Measurements from ENCODE around the gene LEMD2. TPM values are rescaled to one million over a fixed set of nuclear protein-coding genes. Genes with fewer than 3 reads are reported as not detected.

Gene LEMD2
- total RNA-seq, 5 donors from 2014 or later (not counting 1 experiment from before 2014, with no cell fraction given): 115 to 125 (median 118) TPM

- CTCF ChIA-PET: no interaction called here
These were observed 26.9 kb downstream of the LEMD2 start for GRCh38 chr6:33761922-33762629.

DNA sequence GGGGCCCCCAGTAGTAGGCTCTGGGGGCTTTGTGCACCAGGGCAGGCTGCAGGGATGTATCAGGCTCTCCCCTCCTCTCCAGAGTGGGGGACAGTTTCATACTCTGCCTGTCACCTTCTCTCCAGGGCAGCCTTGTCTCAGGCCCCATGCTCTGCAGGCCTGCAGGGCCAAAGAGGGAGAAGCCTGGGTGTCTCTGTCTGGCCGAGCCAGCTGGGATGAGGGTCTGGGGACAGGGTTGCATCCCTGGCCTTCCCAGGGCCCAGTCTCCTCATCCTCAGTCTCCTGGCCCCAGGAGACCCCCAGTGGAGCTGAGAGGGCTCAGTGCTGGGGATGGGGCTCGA, 27.4 kb downstream of the LEMD2 start:
- H3K9me3 Mint-ChIP-seq: no peaks in the 10 kb centered on the region
- H3K27ac Mint-ChIP-seq: no peak overlapping the region
- POLR2A ChIA-PET: no interaction called here
- Histone ChIP-seq H3K27ac (ENCODE audit: low read length) (no peak overlapping the region), H3K9me3 (no peaks in the 10 kb centered on the region), H3K27me3 (replicated peaks in 1 of 2; ENCODE audit: control insufficient read depth in 2 of 2, extremely low read depth in 1 of 2, insufficient read depth in 2 of 2, low read length in 1 of 2) (peaks cover 0 to 42% of the 10 kb centered on the region in 2 experiments), H3K36me3 (ENCODE audit: control insufficient read depth in 2 of 2, extremely low read depth in 1 of 2, insufficient read depth in 1 of 2, low read length in 1 of 2) (no peaks in the 10 kb centered on the region), H3K4me1 (ENCODE audit: control insufficient read depth in 1 of 2, extremely low read depth in 1 of 2, insufficient read depth in 2 of 2, low read length in 2 of 2) (peaks cover 0 to 4% of the 10 kb centered on the region in 2 experiments), H3K4me3 (ENCODE audit: control insufficient read depth in 1 of 2, extremely low read depth in 1 of 2, low read length in 1 of 2) (no peak overlapping the region)
- WGBS (ENCODE audit: insufficient coverage): 80% methylated on average over 1 of the region's 2 CpGs
- DNase-seq (no peak), ATAC-seq (replicated peaks in 1 of 4) (no peak)
- peaks cover 0 to 6% (median 6%) of the 10 kb centered on the region in 3 donors for H3K4me1 Mint-ChIP-seq
- H3K27me3 Mint-ChIP-seq: peaks cover 5 to 9% of the 10 kb centered on the region in 2 donors
- no peak overlapping the region for H3K4me3 Mint-ChIP-seq
- no peaks in the 10 kb centered on the region for H3K36me3 Mint-ChIP-seq
- CTCF ChIA-PET: no interaction called here

More at GRCh38 chr6:33761922-33762629, 26.9 kb downstream of the LEMD2 start:
- Histone ChIP-seq H3K36me3 (ENCODE audit: control insufficient read depth in 2 of 2, extremely low read depth in 1 of 2, insufficient read depth in 1 of 2, low read length in 1 of 2) (no peaks in the 10 kb centered on the region), H3K4me1 (ENCODE audit: control insufficient read depth in 1 of 2, extremely low read depth in 1 of 2, insufficient read depth in 2 of 2, low read length in 2 of 2) (peaks cover 0 to 4% of the 10 kb centered on the region in 2 experiments), H3K4me3 (ENCODE audit: control insufficient read depth in 1 of 2, extremely low read depth in 1 of 2, low read length in 1 of 2) (no peak overlapping the region), H3K27ac (ENCODE audit: low read length) (no peak overlapping the region), H3K9me3 (no peaks in the 10 kb centered on the region), H3K27me3 (replicated peaks in 1 of 2; ENCODE audit: control insufficient read depth in 2 of 2, extremely low read depth in 1 of 2, insufficient read depth in 2 of 2, low read length in 1 of 2) (peaks cover 0 to 42% of the 10 kb centered on the region in 2 experiments)
- Mint-ChIP-seq H3K4me3 (no peak overlapping the region), H3K36me3 (no peaks in the 10 kb centered on the region), H3K9me3 (no peaks in the 10 kb centered on the region), H3K4me1 (peaks cover 0 to 6% (median 6%) of the 10 kb centered on the region in 3 donors), H3K27me3 (peaks cover 5 to 9% of the 10 kb centered on the region in 2 donors), H3K27ac (no peak overlapping the region)
- DNase-seq (peak in 13 of 35 experiments; percentile 3 to 50 (median 26)), ATAC-seq (replicated peaks in 1 of 4) (peak; percentile 50 to 70 (median 62))
- POLR2A ChIA-PET: no interaction called here
- WGBS (ENCODE audit: insufficient coverage): 63% methylated on average over 7 of the region's 7 CpGs

- Mint-ChIP-seq H3K4me1 (peaks cover 0 to 6% (median 6%) of the 10 kb centered on the region in 3 donors), H3K4me3 (no peak overlapping the region), H3K27me3 (peaks cover 0 to 7% of the 10 kb centered on the region in 2 donors), H3K36me3 (no peaks in the 10 kb centered on the region), H3K27ac (no peak overlapping the region), H3K9me3 (no peaks in the 10 kb centered on the region)
- ATAC-seq (replicated peaks in 1 of 4) (no peak), DNase-seq (no peak)
- H3K27me3 ChIP-seq (replicated peaks in 1 of 2; ENCODE audit: control insufficient read depth in 2 of 2, extremely low read depth in 1 of 2, insufficient read depth in 2 of 2, low read length in 1 of 2): peaks cover 0 to 29% of the 10 kb centered on the region in 2 experiments
- peaks cover 0 to 4% of the 10 kb centered on the region in 2 experiments for H3K4me1 ChIP-seq (ENCODE audit: control insufficient read depth in 1 of 2, extremely low read depth in 1 of 2, insufficient read depth in 2 of 2, low read length in 2 of 2)
- no peaks in the 10 kb centered on the region for H3K36me3 ChIP-seq (ENCODE audit: control insufficient read depth in 2 of 2, extremely low read depth in 1 of 2, insufficient read depth in 1 of 2, low read length in 1 of 2)
- POLR2A ChIA-PET: interaction anchor here in 1 of 2 donors (0.6 kb wide), 1 partner anchor 385 kb away, joined by 3 read pairs; no protein-coding TSS in a partner anchor
- H3K4me3 ChIP-seq (ENCODE audit: control insufficient read depth in 1 of 2, extremely low read depth in 1 of 2, low read length in 1 of 2): no peak overlapping the region
- CTCF ChIA-PET: interaction anchor here in 1 of 2 donors (0.5 kb wide), 1 partner anchor 12 kb away, joined by 3 read pairs; no protein-coding TSS in a partner anchor
- no peak overlapping the region for H3K27ac ChIP-seq (ENCODE audit: low read length)
- no peaks in the 10 kb centered on the region for H3K9me3 ChIP-seq
- 90% methylated on average over 7 of the region's 9 CpGs for WGBS (ENCODE audit: insufficient coverage)
These were observed 28.9 kb downstream of the LEMD2 start for GRCh38 chr6:33759887-33760629.

GRCh38 chr6:33758815-33759216, 30.1 kb downstream of the LEMD2 start:
- Mint-ChIP-seq H3K9me3 (no peaks in the 10 kb centered on the region), H3K4me3 (no peak overlapping the region), H3K36me3 (no peaks in the 10 kb centered on the region), H3K27me3 (peaks cover 0 to 2% of the 10 kb centered on the region in 2 donors), H3K27ac (no peak overlapping the region), H3K4me1 (peaks cover 0 to 6% (median 6%) of the 10 kb centered on the region in 3 donors)
- POLR2A ChIA-PET: no interaction called here
- Histone ChIP-seq H3K27ac (ENCODE audit: low read length) (no peak overlapping the region), H3K9me3 (no peaks in the 10 kb centered on the region), H3K36me3 (ENCODE audit: control insufficient read depth in 2 of 2, extremely low read depth in 1 of 2, insufficient read depth in 1 of 2, low read length in 1 of 2) (no peaks in the 10 kb centered on the region), H3K4me1 (ENCODE audit: control insufficient read depth in 1 of 2, extremely low read depth in 1 of 2, insufficient read depth in 2 of 2, low read length in 2 of 2) (peaks cover 0 to 4% of the 10 kb centered on the region in 2 experiments), H3K27me3 (replicated peaks in 1 of 2; ENCODE audit: control insufficient read depth in 2 of 2, extremely low read depth in 1 of 2, insufficient read depth in 2 of 2, low read length in 1 of 2) (peaks cover 0 to 27% of the 10 kb centered on the region in 2 experiments), H3K4me3 (ENCODE audit: control insufficient read depth in 1 of 2, extremely low read depth in 1 of 2, low read length in 1 of 2) (no peak overlapping the region)
- ATAC-seq (replicated peaks in 1 of 4): no peak
- no peak for DNase-seq
- 84% methylated on average over 5 of the region's 7 CpGs for WGBS (ENCODE audit: insufficient coverage)
- CTCF ChIA-PET: no interaction called here

DNA sequence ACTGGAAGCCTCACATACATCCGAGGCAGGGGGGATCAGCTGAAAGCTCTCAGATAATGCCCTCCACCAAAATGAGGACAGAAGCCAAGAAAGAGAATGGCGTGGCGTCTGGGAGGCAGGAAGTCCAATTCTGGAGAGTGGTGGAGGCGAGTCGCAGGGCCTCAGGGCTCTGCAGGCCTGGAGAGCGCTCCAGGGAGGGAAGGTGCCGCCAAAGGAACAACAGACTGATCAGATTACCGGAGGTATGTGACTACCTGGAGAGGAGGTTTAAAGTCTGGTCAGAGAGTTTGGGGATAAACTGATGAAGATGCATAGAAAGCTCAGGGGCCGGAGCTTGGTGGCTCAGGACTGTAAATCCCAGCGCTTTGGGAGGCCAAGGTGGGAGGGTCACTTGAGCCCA, 31.0 kb downstream of the LEMD2 start:
- H3K27me3 Mint-ChIP-seq: peaks cover 0 to 2% of the 10 kb centered on the region in 2 donors
- H3K27ac Mint-ChIP-seq: no peak overlapping the region
- no peak for ATAC-seq (replicated peaks in 1 of 4)
- Histone ChIP-seq H3K4me3 (ENCODE audit: control insufficient read depth in 1 of 2, extremely low read depth in 1 of 2, low read length in 1 of 2) (no peak overlapping the region), H3K4me1 (ENCODE audit: control insufficient read depth in 1 of 2, extremely low read depth in 1 of 2, insufficient read depth in 2 of 2, low read length in 2 of 2) (peaks cover 0 to 4% of the 10 kb centered on the region in 2 experiments), H3K36me3 (ENCODE audit: control insufficient read depth in 2 of 2, extremely low read depth in 1 of 2, insufficient read depth in 1 of 2, low read length in 1 of 2) (no peaks in the 10 kb centered on the region), H3K27ac (ENCODE audit: low read length) (no peak overlapping the region), H3K27me3 (replicated peaks in 1 of 2; ENCODE audit: control insufficient read depth in 2 of 2, extremely low read depth in 1 of 2, insufficient read depth in 2 of 2, low read length in 1 of 2) (peaks cover 0 to 20% of the 10 kb centered on the region in 2 experiments), H3K9me3 (no peaks in the 10 kb centered on the region)
- no peak for DNase-seq
- ChIA-PET CTCF (interaction anchor here in 1 of 2 donors (0.7 kb wide), 1 partner anchor 38 kb away, joined by 5 read pairs; no protein-coding TSS in a partner anchor), POLR2A (no interaction called here)
- 90% methylated on average over 7 of the region's 10 CpGs for WGBS (ENCODE audit: insufficient coverage)
- H3K9me3 Mint-ChIP-seq: no peaks in the 10 kb centered on the region
- H3K4me3 Mint-ChIP-seq: no peak overlapping the region
- no peaks in the 10 kb centered on the region for H3K36me3 Mint-ChIP-seq
- peaks cover 0 to 6% (median 6%) of the 10 kb centered on the region in 3 donors for H3K4me1 Mint-ChIP-seq

DNA sequence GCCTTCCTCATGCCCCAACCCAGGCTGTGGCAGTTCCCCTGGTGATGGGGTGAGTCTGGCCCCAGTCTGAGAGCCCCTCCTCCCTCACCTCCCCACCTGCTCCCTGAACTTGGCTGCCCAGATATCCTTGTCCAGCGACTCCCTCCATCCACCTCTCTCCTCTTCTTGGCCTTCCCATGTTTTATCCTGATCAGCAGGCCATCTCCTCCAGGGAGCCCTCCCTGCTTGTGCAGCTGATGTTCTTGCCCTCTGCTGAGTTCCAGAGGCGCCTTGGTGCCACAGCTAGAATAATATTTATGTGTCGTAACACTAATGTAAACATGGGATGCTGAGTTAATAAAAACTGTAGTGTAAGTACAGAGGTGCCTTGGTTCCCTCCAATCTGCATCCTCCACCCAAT, 31.8 kb downstream of the LEMD2 start:
- Histone ChIP-seq H3K4me3 (ENCODE audit: control insufficient read depth in 1 of 2, extremely low read depth in 1 of 2, low read length in 1 of 2) (no peak overlapping the region), H3K4me1 (ENCODE audit: control insufficient read depth in 1 of 2, extremely low read depth in 1 of 2, insufficient read depth in 2 of 2, low read length in 2 of 2) (peaks cover 0 to 4% of the 10 kb centered on the region in 2 experiments), H3K9me3 (no peaks in the 10 kb centered on the region), H3K27ac (ENCODE audit: low read length) (no peak overlapping the region), H3K36me3 (ENCODE audit: control insufficient read depth in 2 of 2, extremely low read depth in 1 of 2, insufficient read depth in 1 of 2, low read length in 1 of 2) (no peaks in the 10 kb centered on the region), H3K27me3 (replicated peaks in 1 of 2; ENCODE audit: control insufficient read depth in 2 of 2, extremely low read depth in 1 of 2, insufficient read depth in 2 of 2, low read length in 1 of 2) (peaks cover 0 to 20% of the 10 kb centered on the region in 2 experiments)
- no peak overlapping the region for H3K4me3 Mint-ChIP-seq
- WGBS (ENCODE audit: insufficient coverage): no CpG with 5 or more reads among the region's 3 CpGs
- ATAC-seq (replicated peaks in 1 of 4) (no peak), DNase-seq (no peak)
- ChIA-PET POLR2A (no interaction called here), CTCF (no interaction called here)
- peaks cover 0 to under 1% of the 10 kb centered on the region in 2 donors for H3K27me3 Mint-ChIP-seq
- H3K36me3 Mint-ChIP-seq: no peaks in the 10 kb centered on the region
- H3K4me1 Mint-ChIP-seq: peaks cover 0 to 6% (median 3%) of the 10 kb centered on the region in 3 donors
- no peaks in the 10 kb centered on the region for H3K9me3 Mint-ChIP-seq
- no peak overlapping the region for H3K27ac Mint-ChIP-seq

Measured in T-cell (primary cell).